ENCODE data around the gene DOLK. TPM values are rescaled to one million over a fixed set of nuclear protein-coding genes. Genes with fewer than 3 reads are reported as not detected.

DOLK gene
- total RNA-seq, 1 donor from 2014 or later: 15.5 TPM

- H3K4me1 ChIP-seq: peaks cover 29% of the 10 kb centered on the region
- DNase-seq: no peak
- no peaks in the 10 kb centered on the region for H3K27me3 ChIP-seq
- peaks cover 18% of the 10 kb centered on the region for H3K36me3 ChIP-seq
- no peak for ATAC-seq
- H3K9me3 ChIP-seq: no peaks in the 10 kb centered on the region
- TF ChIP-seq, protein P1, sequence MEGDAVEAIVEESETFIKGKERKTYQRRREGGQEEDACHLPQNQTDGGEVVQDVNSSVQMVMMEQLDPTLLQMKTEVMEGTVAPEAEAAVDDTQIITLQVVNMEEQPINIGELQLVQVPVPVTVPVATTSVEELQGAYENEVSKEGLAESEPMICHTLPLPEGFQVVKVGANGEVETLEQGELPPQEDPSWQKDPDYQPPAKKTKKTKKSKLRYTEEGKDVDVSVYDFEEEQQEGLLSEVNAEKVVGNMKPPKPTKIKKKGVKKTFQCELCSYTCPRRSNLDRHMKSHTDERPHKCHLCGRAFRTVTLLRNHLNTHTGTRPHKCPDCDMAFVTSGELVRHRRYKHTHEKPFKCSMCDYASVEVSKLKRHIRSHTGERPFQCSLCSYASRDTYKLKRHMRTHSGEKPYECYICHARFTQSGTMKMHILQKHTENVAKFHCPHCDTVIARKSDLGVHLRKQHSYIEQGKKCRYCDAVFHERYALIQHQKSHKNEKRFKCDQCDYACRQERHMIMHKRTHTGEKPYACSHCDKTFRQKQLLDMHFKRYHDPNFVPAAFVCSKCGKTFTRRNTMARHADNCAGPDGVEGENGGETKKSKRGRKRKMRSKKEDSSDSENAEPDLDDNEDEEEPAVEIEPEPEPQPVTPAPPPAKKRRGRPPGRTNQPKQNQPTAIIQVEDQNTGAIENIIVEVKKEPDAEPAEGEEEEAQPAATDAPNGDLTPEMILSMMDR (IDR thresholded peaks at IDR 0.05): no peak
- H3K4me3 ChIP-seq: no peak overlapping the region
- H3K27ac ChIP-seq: peak overlapping the region; percentile 74
- intact Hi-C loops (cut with DNase I): no loop called here
Observed at GRCh38 chr9:128903079-128903461, 44.3 kb downstream of the DOLK start.

DNA sequence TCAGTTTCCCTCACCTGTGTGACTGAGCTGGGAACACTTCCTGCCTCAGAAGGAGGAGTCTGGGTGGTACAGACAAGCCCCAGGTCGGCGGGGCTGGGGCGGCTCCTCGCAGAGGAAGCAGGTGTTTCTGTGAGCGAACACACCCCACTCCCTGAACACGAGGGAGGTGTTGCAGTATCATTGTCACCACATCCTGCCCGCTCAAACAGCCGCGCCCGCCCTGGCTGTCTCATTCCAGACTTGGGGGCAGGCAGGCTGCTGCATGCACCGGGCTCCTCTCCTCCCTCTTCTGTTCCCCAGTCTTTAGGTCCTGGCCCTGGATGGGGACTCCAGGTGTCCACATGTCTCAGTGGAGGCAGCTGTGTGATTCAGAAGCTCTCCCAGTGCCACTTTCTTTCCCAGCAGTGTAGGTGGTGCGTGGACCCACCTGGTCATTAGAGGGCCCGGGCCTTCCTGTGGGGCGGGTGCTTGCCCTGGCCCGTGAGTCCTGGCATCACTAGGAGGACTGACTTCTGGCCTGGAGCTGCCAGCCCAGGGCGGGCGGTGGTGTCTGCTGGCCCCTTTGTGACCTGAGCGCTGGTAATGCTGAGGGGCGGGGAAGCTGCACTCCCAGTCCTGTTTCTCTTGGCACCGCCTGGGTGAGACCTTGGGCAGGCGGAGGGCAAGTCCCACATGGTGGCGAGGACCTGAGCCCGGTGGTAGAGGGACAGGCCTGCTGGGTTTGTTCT lies 44.9 kb downstream of the DOLK start:
- intact Hi-C loops (cut with DNase I): no loop called here
- no peak overlapping the region for H3K4me3 ChIP-seq
- no peak for DNase-seq

GRCh38 chr9:128901822-128902221 lies 45.6 kb downstream of the DOLK start:
- no peak overlapping the region for H3K4me3 ChIP-seq
- DNase-seq: no peak
- intact Hi-C loops (cut with DNase I): no loop called here
- H3K9me3 ChIP-seq: no peaks in the 10 kb centered on the region
- peak overlapping the region; percentile 74 for H3K27ac ChIP-seq
- H3K4me1 ChIP-seq: peaks cover 34% of the 10 kb centered on the region
- peaks cover 16% of the 10 kb centered on the region for H3K36me3 ChIP-seq
- ATAC-seq: no peak
- TF ChIP-seq, protein P1 (IDR thresholded peaks at IDR 0.05): no peak
- no peaks in the 10 kb centered on the region for H3K27me3 ChIP-seq

More for the DNA sequence above, 44.9 kb downstream of the DOLK start:
- H3K27ac ChIP-seq: peak overlapping the region; percentile 74
- ATAC-seq: peak; percentile 62
- H3K36me3 ChIP-seq: peaks cover 15% of the 10 kb centered on the region
- TF ChIP-seq, protein P1 (IDR thresholded peaks at IDR 0.05): no peak
- H3K27me3 ChIP-seq: no peaks in the 10 kb centered on the region
- H3K9me3 ChIP-seq: no peaks in the 10 kb centered on the region
- peaks cover 32% of the 10 kb centered on the region for H3K4me1 ChIP-seq

- no peak for ATAC-seq
Observed at GRCh38 chr9:128901379-128901778, 46.0 kb downstream of the DOLK start.

GRCh38 chr9:128899566-128900322 lies 47.7 kb downstream of the DOLK start:
- Histone ChIP-seq H3K9me3 (no peaks in the 10 kb centered on the region), H3K36me3 (peaks cover 35% of the 10 kb centered on the region), H3K27me3 (no peaks in the 10 kb centered on the region), H3K4me1 (peaks cover 34% of the 10 kb centered on the region), H3K4me3 (no peak overlapping the region), H3K27ac (peak overlapping the region; percentile 49)
- TF ChIP-seq, protein P1 (IDR thresholded peaks at IDR 0.05): no peak
- ATAC-seq (peak; percentile 64), DNase-seq (no peak)
- intact Hi-C loops (cut with DNase I): no loop called here

More at GRCh38 chr9:128901379-128901778, 46.0 kb downstream of the DOLK start:
- H3K27ac ChIP-seq: peak overlapping the region; percentile 74
- H3K4me1 ChIP-seq: peaks cover 34% of the 10 kb centered on the region
- H3K9me3 ChIP-seq: no peaks in the 10 kb centered on the region
- no peak for DNase-seq
- H3K36me3 ChIP-seq: peaks cover 19% of the 10 kb centered on the region
- intact Hi-C loops (cut with DNase I): no loop called here
- no peaks in the 10 kb centered on the region for H3K27me3 ChIP-seq
- TF ChIP-seq, protein P1 (IDR thresholded peaks at IDR 0.05): no peak
- no peak overlapping the region for H3K4me3 ChIP-seq
